ENCODE results near the gene LAMP1. TPM values are rescaled to one million over a fixed set of nuclear protein-coding genes. Genes with fewer than 3 reads are reported as not detected.

LAMP1 gene
- total and polyA plus RNA-seq, 7 donors, result 35.7 to 71.5 (median 65.3) TPM

GRCh38 chr13:113298043-113298945, 1.3 kb downstream of the LAMP1 start:
- TF ChIP-seq, protein P1, sequence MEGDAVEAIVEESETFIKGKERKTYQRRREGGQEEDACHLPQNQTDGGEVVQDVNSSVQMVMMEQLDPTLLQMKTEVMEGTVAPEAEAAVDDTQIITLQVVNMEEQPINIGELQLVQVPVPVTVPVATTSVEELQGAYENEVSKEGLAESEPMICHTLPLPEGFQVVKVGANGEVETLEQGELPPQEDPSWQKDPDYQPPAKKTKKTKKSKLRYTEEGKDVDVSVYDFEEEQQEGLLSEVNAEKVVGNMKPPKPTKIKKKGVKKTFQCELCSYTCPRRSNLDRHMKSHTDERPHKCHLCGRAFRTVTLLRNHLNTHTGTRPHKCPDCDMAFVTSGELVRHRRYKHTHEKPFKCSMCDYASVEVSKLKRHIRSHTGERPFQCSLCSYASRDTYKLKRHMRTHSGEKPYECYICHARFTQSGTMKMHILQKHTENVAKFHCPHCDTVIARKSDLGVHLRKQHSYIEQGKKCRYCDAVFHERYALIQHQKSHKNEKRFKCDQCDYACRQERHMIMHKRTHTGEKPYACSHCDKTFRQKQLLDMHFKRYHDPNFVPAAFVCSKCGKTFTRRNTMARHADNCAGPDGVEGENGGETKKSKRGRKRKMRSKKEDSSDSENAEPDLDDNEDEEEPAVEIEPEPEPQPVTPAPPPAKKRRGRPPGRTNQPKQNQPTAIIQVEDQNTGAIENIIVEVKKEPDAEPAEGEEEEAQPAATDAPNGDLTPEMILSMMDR (IDR thresholded peaks at IDR 0.05), result no peak
- H3K4me3 ChIP-seq, result peak overlapping the region; percentile 98
- H3K36me3 ChIP-seq (ENCODE audit: insufficient read depth in 1 of 2, low read depth in 1 of 2), result peaks cover 0 to 5% of the 10 kb centered on the region in 2 donors
- peaks cover 50% of the 10 kb centered on the region for H3K4me1 ChIP-seq
- peak overlapping the region; percentile 98 for H3K27ac ChIP-seq
- 26 to 29% (median 27%) methylated on average over 19 of the region's 19 CpGs for WGBS, 3 donors
- no peaks in the 10 kb centered on the region for H3K27me3 ChIP-seq (ENCODE audit: insufficient read depth in 3 of 3, low read length in 2 of 3)
- ATAC-seq (no peak), DNase-seq (no peak)
- no peaks in the 10 kb centered on the region for H3K9me3 ChIP-seq
- intact Hi-C loops (cut with DNase I), result loop anchor here in 1 of 2 donors (5.0 to 10.0 kb wide), 2 partner anchors 91 to 157 kb away; partner anchors contain the start of genes ADPRHL1, CUL4A and PCID2

- intact Hi-C loops (cut with DNase I), result loop anchor here in 1 of 2 donors (5.0 to 10.0 kb wide), 2 partner anchors 93 to 155 kb away; partner anchors contain the start of genes ADPRHL1, CUL4A and PCID2
- WGBS, 3 donors, result 47 to 65% (median 55%) methylated on average over 7 of the region's 7 CpGs
- Histone ChIP-seq H3K36me3 (ENCODE audit: insufficient read depth in 1 of 2, low read depth in 1 of 2) (peaks cover 0 to 5% of the 10 kb centered on the region in 2 donors), H3K4me3 (peak overlapping the region; percentile 22), H3K27me3 (ENCODE audit: insufficient read depth in 3 of 3, low read length in 2 of 3) (no peaks in the 10 kb centered on the region), H3K9me3 (no peaks in the 10 kb centered on the region), H3K27ac (peak overlapping the region; percentile 98), H3K4me1 (peaks cover 67% of the 10 kb centered on the region)
- peak in 1 of 4 donors; percentile 29 for ATAC-seq
- TF ChIP-seq, protein P1 (IDR thresholded peaks at IDR 0.05), result no peak
- DNase-seq, result peak in 1 of 2 donors; percentile 42
These were observed 2.9 kb downstream of the LAMP1 start for GRCh38 chr13:113299951-113300350.

GRCh38 chr13:113302986-113303385, 5.9 kb downstream of the LAMP1 start:
- ATAC-seq (peak in 2 of 4 donors; percentile 34 to 59), DNase-seq (peak in 1 of 2 donors; percentile 46)
- H3K4me1 ChIP-seq, result peaks cover 74% of the 10 kb centered on the region

DNA sequence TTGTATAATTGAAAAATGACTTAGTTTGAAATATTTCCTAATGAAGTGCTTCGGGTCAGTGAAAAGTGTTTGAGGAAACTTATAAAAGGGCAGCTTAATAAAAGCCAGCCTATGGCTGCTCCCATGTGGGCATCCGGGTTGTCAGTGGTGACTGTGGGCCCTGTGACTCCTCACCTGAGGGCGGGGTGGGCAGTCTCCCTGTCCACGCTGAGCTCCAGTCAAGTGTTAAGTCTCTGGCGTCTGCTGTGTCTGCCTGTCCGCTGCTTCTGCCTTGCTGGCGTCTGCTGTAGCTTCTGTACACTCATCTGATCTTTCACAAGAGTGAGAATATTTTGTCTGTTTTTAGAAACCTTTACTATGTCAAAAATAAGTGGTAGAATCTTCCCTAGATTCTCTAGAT, 7.1 kb downstream of the LAMP1 start:
- 76 to 87% (median 80%) methylated on average over 7 of the region's 7 CpGs for WGBS, 3 donors
- intact Hi-C loops (cut with DNase I), result loop anchor here in 1 of 2 donors (1.0 kb wide), 1 partner anchor 19 kb away; no protein-coding TSS in a partner anchor
- ATAC-seq, result peak in 3 of 4 donors; percentile 26 to 51 (median 46)
- TF ChIP-seq, protein P1 (IDR thresholded peaks at IDR 0.05), result no peak
- H3K27ac ChIP-seq, result peak overlapping the region; percentile 74
- peaks cover 2 to 28% of the 10 kb centered on the region in 2 donors for H3K36me3 ChIP-seq (ENCODE audit: insufficient read depth in 1 of 2, low read depth in 1 of 2)
- peaks cover 65% of the 10 kb centered on the region for H3K4me1 ChIP-seq
- H3K27me3 ChIP-seq (ENCODE audit: insufficient read depth in 3 of 3, low read length in 2 of 3), result no peaks in the 10 kb centered on the region
- no peak overlapping the region for H3K4me3 ChIP-seq
- DNase-seq, result peak in 1 of 2 donors; percentile 41
- H3K9me3 ChIP-seq, result no peaks in the 10 kb centered on the region

More at GRCh38 chr13:113302986-113303385, 5.9 kb downstream of the LAMP1 start:
- H3K27ac ChIP-seq, result peak overlapping the region; percentile 74
- no peaks in the 10 kb centered on the region for H3K27me3 ChIP-seq (ENCODE audit: insufficient read depth in 3 of 3, low read length in 2 of 3)
- no peaks in the 10 kb centered on the region for H3K9me3 ChIP-seq
- intact Hi-C loops (cut with DNase I), result no loop called here
- 55 to 66% (median 55%) methylated on average over 7 of the region's 7 CpGs for WGBS, 3 donors
- no peak overlapping the region for H3K4me3 ChIP-seq
- peaks cover 2 to 18% of the 10 kb centered on the region in 2 donors for H3K36me3 ChIP-seq (ENCODE audit: insufficient read depth in 1 of 2, low read depth in 1 of 2)
- TF ChIP-seq, protein P1 (IDR thresholded peaks at IDR 0.05), result no peak
